Breast epithelium (tissue), 4 donors: Measurements from ENCODE around the gene COA8. TPM values are rescaled to one million over a fixed set of nuclear protein-coding genes. Genes with fewer than 3 reads are reported as not detected.
A peak's percentile ranks its signal among the peaks of the same experiment; 100 is the strongest.

Source experiments
- DNase-seq, 2 donors: peaks; one replicate each; pipeline ENCODE4 v3.0.0-alpha.2; 2019; ENCODE audit warnings: low spot score in 2 of 2
- H3K27ac ChIP-seq, 2 donors: fragments of 200-600 bp; sonication (generic) in 1 of 2; one replicate each; pipeline ENCODE4 v1.5.1; 2016 to 2019; ENCODE audit warnings: mild to moderate bottlenecking in 1 of 2
- H3K27me3 ChIP-seq, 2 donors: fragments of 200-600 bp; sonication (generic) in 1 of 2; one replicate each; pipeline versions ENCODE4 v1.5.1 to v1.6.0; 2017 to 2019; ENCODE audit warnings: control low read depth in 1 of 2, mild to moderate bottlenecking in 1 of 2
- H3K36me3 ChIP-seq: fragments of 200-600 bp; one replicate; pipeline ENCODE4 v1.5.1; 2019
- H3K4me1 ChIP-seq, 2 donors: fragments of 200-600 bp; sonication (generic); one replicate each; pipeline ENCODE4 v1.5.1; 2016 to 2019; ENCODE audit warnings: control low read depth in 1 of 2
- H3K4me3 ChIP-seq, 3 donors: fragments of 200-600 bp; sonication (generic); 1 replicate in 2 of 3; 2 replicates in 1 of 3; pipeline ENCODE4 v1.5.1; 2016 to 2019; ENCODE audit warnings: mild to moderate bottlenecking in 3 of 3, moderate library complexity in 2 of 3
- H3K9me3 ChIP-seq, 2 donors: fragments of 200-600 bp; sonication (generic) in 1 of 2; one replicate each; pipeline ENCODE4 v1.5.1; 2016 to 2019; ENCODE audit warnings: control low read depth in 1 of 2
- POLR2A ChIP-seq: fragments of 450-650 bp; IDR thresholded peaks from one replicate; pipeline ENCODE4 v1.6.1; 2016; ENCODE audit warnings: antibody characterized with exemption, mild to moderate bottlenecking, moderate library complexity
- POLR2AphosphoS5 ChIP-seq, 3 donors: sonication (generic); formaldehyde crosslinking; IDR thresholded peaks; one replicate each; pipeline ENCODE4 v1.6.1; 2017; ENCODE audit warnings: antibody characterized with exemption in 3 of 3
- intact Hi-C: fragments of 100-400 bp; cut with DNase I; formaldehyde crosslinking; loops from one replicate; pipeline ENCODE4 v1.15.1; 2023; ENCODE audit warnings: low total_unique reads
- total RNA-seq, 3 donors: library from RNA; depleted of rRNA; stranded (reverse); fragments of >200 nt; gene quantifications; one replicate each; pipeline ENCODE4 v1.1.0, GENCODE V29; 2016
- TF ChIP-seq, protein P1 (sequence below), 3 donors: fragments of 450-650 bp; IDR thresholded peaks; one replicate each; pipeline ENCODE4 v1.5.1; 2016 to 2017; ENCODE audit warnings: antibody characterized with exemption in 3 of 3, mild to moderate bottlenecking in 3 of 3, moderate library complexity in 3 of 3

The COA8 gene
- total RNA-seq, 3 donors from 2014 or later = 26.5 to 41.9 (median 27.2) TPM

DNA sequence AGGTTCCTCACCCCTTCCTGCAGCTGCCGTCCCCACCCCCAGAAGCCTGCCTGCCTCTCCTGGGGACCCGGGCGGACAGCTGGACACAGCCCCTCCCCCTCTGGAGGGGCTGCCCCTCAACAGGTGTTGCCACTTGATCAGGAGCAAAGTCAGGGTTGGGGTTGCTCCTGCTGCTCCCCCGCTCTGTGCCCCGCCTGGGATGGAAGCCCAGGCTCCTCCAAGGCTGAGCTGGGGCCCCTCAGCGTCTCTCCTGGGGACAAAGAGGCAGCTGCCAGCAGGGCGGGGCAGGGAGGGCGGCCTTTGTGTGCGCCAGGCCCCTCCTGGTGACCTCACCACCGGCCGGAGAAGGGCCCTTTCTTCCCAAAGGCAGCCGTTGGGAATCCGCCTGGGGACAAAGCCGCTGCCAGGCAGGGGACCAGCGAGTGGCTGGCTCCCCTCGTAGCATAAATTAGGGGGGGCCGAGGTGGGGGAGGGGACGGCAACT is 20.1 kb upstream of the COA8 start:
- TF ChIP-seq POLR2A = no peak
- H3K27ac ChIP-seq = peak overlapping the region; percentile 2 to 89
- H3K27me3 ChIP-seq = no peaks in the 10 kb centered on the region
- peak overlapping the region in 1 of 3 donors; percentile 29 for H3K4me3 ChIP-seq
- H3K9me3 ChIP-seq = no peaks in the 10 kb centered on the region
- H3K36me3 ChIP-seq = no peaks in the 10 kb centered on the region
- DNase-seq = no peak
- intact Hi-C loops = no loop called here
- H3K4me1 ChIP-seq = peaks cover 36 to 39% of the 10 kb centered on the region in 2 donors

DNA sequence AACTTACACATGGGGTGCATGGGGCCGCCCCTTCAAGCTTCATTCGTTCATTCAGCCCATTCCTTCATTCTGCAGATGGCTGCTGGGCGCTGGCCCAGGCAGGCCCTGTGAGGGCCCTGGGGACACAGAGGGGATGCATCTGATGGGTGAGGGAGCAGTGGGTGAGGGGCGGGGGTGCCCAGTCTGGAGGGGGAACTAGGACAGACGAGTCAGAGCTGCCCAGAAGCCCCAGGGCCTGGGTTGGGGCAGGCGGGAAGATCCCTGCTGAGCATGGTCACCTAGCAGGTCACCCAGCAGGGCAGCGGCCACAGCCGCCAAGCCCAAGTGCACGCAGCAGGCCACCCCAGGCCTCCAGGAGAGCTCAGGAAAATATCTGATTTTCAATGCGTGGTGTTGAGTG is 19.6 kb upstream of the COA8 start:
- intact Hi-C loops = no loop called here

DNA sequence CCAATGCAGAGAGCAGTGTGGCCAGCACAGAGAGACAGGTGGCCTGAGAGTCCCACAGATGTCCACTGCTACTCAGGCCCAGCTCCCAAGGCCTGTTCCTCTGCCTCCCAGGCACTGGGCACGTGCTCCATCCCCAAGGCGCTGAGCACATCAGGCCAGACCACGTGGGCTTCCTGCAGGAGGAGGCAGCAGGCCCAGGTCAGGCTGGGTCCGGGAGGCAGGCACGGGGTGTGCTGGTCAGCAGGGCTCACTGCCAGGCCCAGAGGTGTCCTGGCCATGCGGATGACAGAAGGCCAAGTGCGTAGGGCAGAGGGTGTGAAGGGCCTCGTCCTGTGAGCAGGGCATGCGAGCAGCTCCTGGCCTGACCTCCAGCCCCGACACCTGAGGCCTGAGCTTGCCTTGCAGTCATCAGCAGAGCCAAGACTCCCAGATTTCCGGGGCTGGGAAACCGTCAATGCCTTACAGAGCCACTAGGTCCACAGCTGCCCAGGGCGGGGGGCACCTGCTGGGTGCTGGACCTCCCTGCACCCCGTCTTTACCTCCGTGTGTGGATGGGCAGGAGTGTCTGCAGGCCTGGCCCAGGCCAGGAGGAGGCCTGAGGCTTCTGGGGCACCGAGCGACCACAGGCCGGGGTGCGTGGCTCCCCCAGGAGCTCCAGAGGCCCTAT is 18.9 kb upstream of the COA8 start:
- DNase-seq = no peak
- H3K27ac ChIP-seq = peak overlapping the region in 1 of 2 donors; percentile 89
- intact Hi-C loops = no loop called here

More for the DNA sequence above, 19.6 kb upstream of the COA8 start:
- Histone ChIP-seq H3K27ac (peak overlapping the region in 1 of 2 donors; percentile 89), H3K36me3 (no peaks in the 10 kb centered on the region), H3K9me3 (no peaks in the 10 kb centered on the region), H3K4me1 (peaks cover 36 to 39% of the 10 kb centered on the region in 2 donors), H3K27me3 (no peaks in the 10 kb centered on the region), H3K4me3 (peak overlapping the region in 1 of 3 donors; percentile 29)
- TF ChIP-seq POLR2AphosphoS5 (IDR thresholded peaks at IDR 0.05) = no peak
- TF ChIP-seq POLR2A = no peak
- TF ChIP-seq, protein P1, sequence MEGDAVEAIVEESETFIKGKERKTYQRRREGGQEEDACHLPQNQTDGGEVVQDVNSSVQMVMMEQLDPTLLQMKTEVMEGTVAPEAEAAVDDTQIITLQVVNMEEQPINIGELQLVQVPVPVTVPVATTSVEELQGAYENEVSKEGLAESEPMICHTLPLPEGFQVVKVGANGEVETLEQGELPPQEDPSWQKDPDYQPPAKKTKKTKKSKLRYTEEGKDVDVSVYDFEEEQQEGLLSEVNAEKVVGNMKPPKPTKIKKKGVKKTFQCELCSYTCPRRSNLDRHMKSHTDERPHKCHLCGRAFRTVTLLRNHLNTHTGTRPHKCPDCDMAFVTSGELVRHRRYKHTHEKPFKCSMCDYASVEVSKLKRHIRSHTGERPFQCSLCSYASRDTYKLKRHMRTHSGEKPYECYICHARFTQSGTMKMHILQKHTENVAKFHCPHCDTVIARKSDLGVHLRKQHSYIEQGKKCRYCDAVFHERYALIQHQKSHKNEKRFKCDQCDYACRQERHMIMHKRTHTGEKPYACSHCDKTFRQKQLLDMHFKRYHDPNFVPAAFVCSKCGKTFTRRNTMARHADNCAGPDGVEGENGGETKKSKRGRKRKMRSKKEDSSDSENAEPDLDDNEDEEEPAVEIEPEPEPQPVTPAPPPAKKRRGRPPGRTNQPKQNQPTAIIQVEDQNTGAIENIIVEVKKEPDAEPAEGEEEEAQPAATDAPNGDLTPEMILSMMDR (IDR thresholded peaks at IDR 0.05) = no peak
- no peak for DNase-seq

DNA sequence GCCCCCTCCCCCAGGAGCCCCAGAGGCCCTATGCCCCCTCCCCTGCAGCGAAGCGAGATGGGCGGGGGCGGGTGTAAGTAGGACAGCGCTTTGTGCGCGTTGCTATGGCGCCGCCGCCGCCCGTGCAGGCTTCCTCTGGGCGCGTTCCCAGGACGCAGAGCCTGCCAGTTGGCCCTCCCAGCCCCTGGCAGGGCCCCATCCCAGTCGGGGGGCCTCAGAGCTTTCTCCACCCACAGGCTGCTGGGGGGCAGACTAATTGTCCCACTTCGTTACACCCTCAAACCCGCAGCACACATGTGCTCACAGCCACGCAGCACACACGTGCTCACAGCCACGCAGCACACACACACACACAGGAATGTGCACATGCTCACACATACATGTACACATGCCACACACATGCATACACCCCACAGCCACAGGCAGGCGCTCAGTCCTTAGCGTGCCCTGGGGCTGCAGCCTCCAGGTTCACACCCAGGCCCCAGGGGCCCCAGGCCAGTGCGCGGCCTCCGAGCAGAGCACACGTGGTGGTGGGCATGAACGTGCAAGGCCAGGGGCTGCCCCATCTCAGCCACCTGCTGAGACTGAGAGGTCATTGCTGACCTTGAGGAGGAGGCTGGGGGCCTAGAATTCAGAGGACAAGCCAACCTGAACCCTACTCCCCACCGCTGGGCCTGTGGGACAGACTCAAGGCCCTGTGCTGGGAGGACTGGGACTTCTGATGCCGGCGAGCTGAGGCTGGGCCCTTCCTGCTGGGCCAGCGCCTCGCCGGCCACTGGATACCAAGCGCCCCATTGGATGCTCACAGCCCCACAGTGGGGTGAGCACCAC is 18.2 kb upstream of the COA8 start:
- TF ChIP-seq POLR2A (no peak), POLR2AphosphoS5 (IDR thresholded peaks at IDR 0.05) (no peak)
- TF ChIP-seq, protein P1 (IDR thresholded peaks at IDR 0.05) = no peak
- H3K27me3 ChIP-seq = no peaks in the 10 kb centered on the region
- intact Hi-C loops = no loop called here
- H3K36me3 ChIP-seq = no peaks in the 10 kb centered on the region
- no peak for DNase-seq
- H3K9me3 ChIP-seq = no peaks in the 10 kb centered on the region
- peaks cover 33 to 44% of the 10 kb centered on the region in 2 donors for H3K4me1 ChIP-seq
- H3K27ac ChIP-seq = peak overlapping the region in 1 of 2 donors; percentile 89
- H3K4me3 ChIP-seq = peak overlapping the region in 1 of 3 donors; percentile 46

More for the DNA sequence above, 18.9 kb upstream of the COA8 start:
- no peaks in the 10 kb centered on the region for H3K27me3 ChIP-seq
- peaks cover 33 to 36% of the 10 kb centered on the region in 2 donors for H3K4me1 ChIP-seq
- peak overlapping the region in 1 of 3 donors; percentile 46 for H3K4me3 ChIP-seq
- no peak for TF ChIP-seq POLR2AphosphoS5 (IDR thresholded peaks at IDR 0.05)
- TF ChIP-seq, protein P1 (IDR thresholded peaks at IDR 0.05) = no peak
- TF ChIP-seq POLR2A = no peak
- H3K9me3 ChIP-seq = no peaks in the 10 kb centered on the region
- no peaks in the 10 kb centered on the region for H3K36me3 ChIP-seq

DNA sequence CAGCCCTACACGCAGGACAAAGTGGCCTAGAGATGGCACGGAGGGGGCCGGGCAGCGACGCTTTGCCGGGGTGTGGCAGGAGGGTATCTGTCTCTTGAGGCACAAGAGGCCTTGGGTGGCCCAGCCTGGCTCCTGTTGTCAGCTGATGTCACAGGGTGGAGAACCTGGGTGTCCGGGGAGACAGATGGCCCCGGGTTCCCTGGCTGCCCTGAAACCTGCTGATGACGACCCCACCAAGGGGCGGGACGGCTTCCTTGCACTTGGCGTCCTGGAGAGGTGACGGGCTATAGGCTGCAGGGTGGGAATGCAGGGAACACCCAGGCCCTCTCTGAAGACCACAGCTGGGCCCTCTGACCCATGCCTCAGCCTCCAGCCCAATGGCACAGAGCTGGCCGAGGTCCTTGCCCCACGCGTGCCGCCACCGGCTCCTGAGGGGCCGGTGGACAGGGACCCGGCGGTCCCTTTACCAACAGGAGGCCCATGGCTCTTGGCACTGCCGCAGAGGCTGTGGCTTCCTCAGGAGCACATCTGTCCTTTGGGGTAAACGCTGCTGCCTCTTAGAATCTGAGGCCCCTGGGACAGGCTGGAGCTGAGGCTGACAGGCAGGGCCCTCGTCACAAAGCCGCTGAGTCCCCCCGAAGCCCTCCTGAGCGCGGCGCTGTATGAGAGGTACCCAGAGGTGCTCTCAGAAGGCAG is 17.4 kb upstream of the COA8 start:
- DNase-seq = no peak
- intact Hi-C loops = no loop called here
- Histone ChIP-seq H3K27me3 (no peaks in the 10 kb centered on the region), H3K27ac (peak overlapping the region in 1 of 2 donors; percentile 89), H3K4me1 (peaks cover 41 to 46% of the 10 kb centered on the region in 2 donors), H3K9me3 (no peaks in the 10 kb centered on the region), H3K4me3 (no peak overlapping the region), H3K36me3 (no peaks in the 10 kb centered on the region)
- TF ChIP-seq POLR2AphosphoS5 (IDR thresholded peaks at IDR 0.05) (no peak), POLR2A (no peak)
- TF ChIP-seq, protein P1 (IDR thresholded peaks at IDR 0.05) = no peak
